ENCODE results near the gene MASP1. TPM values are rescaled to one million over a fixed set of nuclear protein-coding genes. Genes with fewer than 3 reads are reported as not detected.
A peak's percentile ranks its signal among the peaks of the same experiment; 100 is the strongest.

The MASP1 gene
- total and polyA plus RNA-seq, 2 donors (not counting 1 experiment from before 2014, with no cell fraction given): 145 to 328 TPM

DNA sequence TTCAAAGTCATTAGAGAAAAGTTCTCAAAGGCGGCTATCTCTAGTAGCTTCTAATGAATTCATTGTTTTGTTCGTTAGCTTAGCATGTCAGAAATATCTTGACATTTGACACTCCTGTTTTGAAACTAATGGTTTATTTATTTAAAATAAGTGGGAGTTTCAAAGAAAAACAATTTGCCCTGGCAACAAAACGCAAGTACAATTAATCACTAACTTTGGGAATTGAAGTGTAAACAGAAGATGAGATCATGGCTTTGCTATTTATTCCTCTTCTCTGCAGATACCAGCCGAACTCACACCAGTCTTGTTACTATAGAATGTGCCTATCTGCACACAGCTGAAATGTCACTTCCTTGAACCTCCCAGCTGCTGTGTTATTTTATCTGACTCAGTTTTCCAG is 27.5 kb downstream of the MASP1 start:
- H3K36me3 ChIP-seq (ENCODE audit: control insufficient read depth, insufficient read depth, low read length): peaks cover 5% of the 10 kb centered on the region
- no peaks in the 10 kb centered on the region for H3K27me3 ChIP-seq (ENCODE audit: control insufficient read depth, insufficient read depth, low read length)
- H3K79me2 ChIP-seq (ENCODE audit: control insufficient read depth, insufficient read depth, low read length): no peaks in the 10 kb centered on the region
- H3K27ac ChIP-seq (ENCODE audit: insufficient read depth, low read length): peak overlapping the region; percentile 65
- peak overlapping the region; percentile 70 for H3K4me2 ChIP-seq (ENCODE audit: extremely low read depth, insufficient read depth, low read length)
- no peak overlapping the region for H3K4me3 ChIP-seq (replicated peaks in 1 of 4; ENCODE audit: control extremely low read depth in 1 of 4, insufficient read depth in 1 of 4, low read depth in 3 of 4, low read length in 4 of 4)
- peak; percentile 79 to 86 for DNase-seq (ENCODE audit: low read depth in 2 of 2)
- no peak overlapping the region for H2AFZ ChIP-seq (ENCODE audit: low read length)
- peaks cover 29% of the 10 kb centered on the region for H3K4me1 ChIP-seq (ENCODE audit: control insufficient read depth, extremely low read depth, insufficient read depth, low read length)
- TF ChIP-seq EZH2 (IDR thresholded peaks at IDR 0.05; ENCODE audit: low read length, missing control alignments): no peak
- TF ChIP-seq CTCF (conservative IDR thresholded peaks at IDR 0.05 in 1 of 2, IDR thresholded peaks at IDR 0.05 in 1 of 2; ENCODE audit: low read depth in 1 of 2, low read length in 2 of 2): no peak
- no peaks in the 10 kb centered on the region for H4K20me1 ChIP-seq (ENCODE audit: control insufficient read depth, extremely low read depth, insufficient read depth, low read length)
- no peak overlapping the region for H3K9ac ChIP-seq (ENCODE audit: insufficient read depth, low read length)
- H3K9me3 ChIP-seq (ENCODE audit: control insufficient read depth, insufficient read depth, low read depth, low read length): no peaks in the 10 kb centered on the region

GRCh38 chr3:187263270-187263669 is 28.3 kb downstream of the MASP1 start:
- Histone ChIP-seq H3K27ac (ENCODE audit: insufficient read depth, low read length) (peak overlapping the region; percentile 58), H3K79me2 (ENCODE audit: control insufficient read depth, insufficient read depth, low read length) (no peaks in the 10 kb centered on the region), H2AFZ (ENCODE audit: low read length) (no peak overlapping the region), H3K4me3 (replicated peaks in 1 of 4; ENCODE audit: control extremely low read depth in 1 of 4, insufficient read depth in 1 of 4, low read depth in 3 of 4, low read length in 4 of 4) (no peak overlapping the region), H3K9me3 (ENCODE audit: control insufficient read depth, insufficient read depth, low read depth, low read length) (no peaks in the 10 kb centered on the region), H3K4me2 (ENCODE audit: extremely low read depth, insufficient read depth, low read length) (peak overlapping the region; percentile 1), H3K9ac (ENCODE audit: insufficient read depth, low read length) (no peak overlapping the region), H4K20me1 (ENCODE audit: control insufficient read depth, extremely low read depth, insufficient read depth, low read length) (no peaks in the 10 kb centered on the region), H3K36me3 (ENCODE audit: control insufficient read depth, insufficient read depth, low read length) (peaks cover 5% of the 10 kb centered on the region), H3K27me3 (ENCODE audit: control insufficient read depth, insufficient read depth, low read length) (no peaks in the 10 kb centered on the region), H3K4me1 (ENCODE audit: control insufficient read depth, extremely low read depth, insufficient read depth, low read length) (peaks cover 29% of the 10 kb centered on the region)
- peak; percentile 17 to 43 for DNase-seq (ENCODE audit: low read depth in 2 of 2)
- no peak for TF ChIP-seq CTCF (conservative IDR thresholded peaks at IDR 0.05 in 1 of 2, IDR thresholded peaks at IDR 0.05 in 1 of 2; ENCODE audit: low read depth in 1 of 2, low read length in 2 of 2)
- no peak for TF ChIP-seq EZH2 (IDR thresholded peaks at IDR 0.05; ENCODE audit: low read length, missing control alignments)

DNA sequence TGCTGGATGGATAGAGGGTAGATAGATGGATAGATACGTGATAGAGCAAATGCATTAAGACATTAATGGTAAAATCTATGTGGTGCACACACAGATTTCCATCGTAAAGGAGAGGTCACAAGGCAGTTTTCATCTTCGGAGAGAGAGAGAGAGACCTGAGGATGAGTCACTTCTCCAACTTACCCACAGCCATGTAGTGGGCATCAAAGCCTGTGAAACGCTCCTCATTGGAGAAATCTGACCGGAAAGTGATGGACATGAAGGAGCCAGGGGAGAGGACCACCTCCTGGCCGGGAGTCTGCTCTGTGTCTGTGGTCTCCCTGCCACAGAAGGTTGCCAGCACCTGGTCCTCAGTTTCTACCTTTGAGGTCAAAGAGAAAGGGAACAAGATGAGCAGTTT is 29.2 kb downstream of the MASP1 start:
- H2AFZ ChIP-seq (ENCODE audit: low read length): no peak overlapping the region
- peaks cover 29% of the 10 kb centered on the region for H3K4me1 ChIP-seq (ENCODE audit: control insufficient read depth, extremely low read depth, insufficient read depth, low read length)

More for the DNA sequence above, 29.2 kb downstream of the MASP1 start:
- H3K9ac ChIP-seq (ENCODE audit: insufficient read depth, low read length): no peak overlapping the region
- no peak overlapping the region for H3K4me3 ChIP-seq (replicated peaks in 1 of 4; ENCODE audit: control extremely low read depth in 1 of 4, insufficient read depth in 1 of 4, low read depth in 3 of 4, low read length in 4 of 4)
- no peaks in the 10 kb centered on the region for H4K20me1 ChIP-seq (ENCODE audit: control insufficient read depth, extremely low read depth, insufficient read depth, low read length)
- H3K36me3 ChIP-seq (ENCODE audit: control insufficient read depth, insufficient read depth, low read length): peaks cover 6% of the 10 kb centered on the region
- no peak overlapping the region for H3K4me2 ChIP-seq (ENCODE audit: extremely low read depth, insufficient read depth, low read length)
- DNase-seq (ENCODE audit: low read depth in 2 of 2): peak in 1 of 2 donors; percentile 7
- no peak overlapping the region for H3K27ac ChIP-seq (ENCODE audit: insufficient read depth, low read length)
- H3K9me3 ChIP-seq (ENCODE audit: control insufficient read depth, insufficient read depth, low read depth, low read length): no peaks in the 10 kb centered on the region
- TF ChIP-seq CTCF (conservative IDR thresholded peaks at IDR 0.05 in 1 of 2, IDR thresholded peaks at IDR 0.05 in 1 of 2; ENCODE audit: low read depth in 1 of 2, low read length in 2 of 2): no peak
- TF ChIP-seq EZH2 (IDR thresholded peaks at IDR 0.05; ENCODE audit: low read length, missing control alignments): no peak
- no peaks in the 10 kb centered on the region for H3K79me2 ChIP-seq (ENCODE audit: control insufficient read depth, insufficient read depth, low read length)
- no peaks in the 10 kb centered on the region for H3K27me3 ChIP-seq (ENCODE audit: control insufficient read depth, insufficient read depth, low read length)

Measured in fibroblast of lung (primary cell).